Right renal pelvis (tissue), 4 donors: ENCODE data around the gene PRICKLE2. TPM values are rescaled to one million over a fixed set of nuclear protein-coding genes. Genes with fewer than 3 reads are reported as not detected.
A peak's percentile ranks its signal among the peaks of the same experiment; 100 is the strongest.

Source experiments
- DNase-seq, 4 donors: peaks; one replicate each; pipeline ENCODE4 v3.0.0-alpha.2; 2013; ENCODE audit warnings: low read depth in 4 of 4, low spot score in 3 of 4, missing footprints in 1 of 4
- polyA plus RNA-seq, 4 donors: library from polyadenylated mRNA; unstranded; fragments of 120-200 nt; gene quantifications; one replicate each; pipeline ENCODE4 v1.2.1, GENCODE V29; 2013; ENCODE audit not compliant: insufficient read length in 4 of 4

The PRICKLE2 gene
- polyA plus RNA-seq, 4 donors: 17.4 to 20.3 (median 19.8) TPM

DNA sequence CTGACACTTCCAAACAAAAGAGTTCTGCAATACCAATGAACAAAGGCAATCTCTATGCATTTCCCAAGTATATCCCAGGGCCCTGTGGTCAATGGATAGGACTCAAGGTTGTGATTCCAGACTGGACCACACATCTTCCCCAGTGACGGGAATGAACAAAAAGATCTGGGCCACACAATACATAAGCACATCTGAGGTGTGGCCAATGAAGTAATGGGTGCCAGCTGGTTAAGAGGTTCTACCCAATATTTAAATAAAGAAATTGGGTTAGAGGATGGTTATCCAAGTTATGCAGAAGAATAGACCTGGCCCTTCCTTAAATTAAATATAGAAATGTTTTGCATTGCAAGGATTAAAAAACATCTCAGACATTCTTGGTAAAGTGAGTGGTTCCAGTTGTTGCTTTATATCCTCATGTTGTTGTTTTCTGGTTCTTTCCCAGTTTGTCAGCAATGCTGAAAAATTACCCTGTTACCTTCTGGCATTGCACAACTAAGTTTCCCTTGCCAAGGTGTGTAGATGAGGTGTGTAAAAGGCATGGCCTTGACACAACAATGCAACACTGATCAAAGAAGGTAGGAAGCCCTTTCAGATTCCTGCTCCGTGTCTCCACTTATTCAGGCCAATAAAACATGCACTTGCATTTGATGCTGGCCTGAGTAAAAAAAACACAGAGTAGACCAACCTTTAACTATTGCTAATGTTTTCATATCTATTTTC lies 86.5 kb downstream of the PRICKLE2 start:
- DNase-seq: no peak

DNA sequence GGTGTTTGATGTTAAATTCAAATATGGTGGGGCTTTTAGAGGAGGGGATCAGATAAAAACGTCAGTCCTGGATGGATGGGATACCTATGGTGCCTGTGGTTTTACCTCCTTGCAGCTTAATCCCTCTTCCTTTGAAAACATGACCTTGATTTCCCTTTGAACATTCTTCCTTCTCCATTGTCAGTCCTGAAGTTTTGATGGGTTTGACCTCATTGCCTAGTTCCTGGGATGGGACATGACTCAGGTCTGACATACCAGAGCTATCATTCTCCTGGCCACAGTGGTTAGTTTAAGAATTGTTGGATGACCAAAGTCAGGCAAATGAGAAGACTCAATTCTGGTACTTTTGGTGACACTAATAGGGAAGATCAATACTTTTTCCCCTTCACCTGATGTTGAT lies 87.2 kb downstream of the PRICKLE2 start:
- no peak for DNase-seq

DNA sequence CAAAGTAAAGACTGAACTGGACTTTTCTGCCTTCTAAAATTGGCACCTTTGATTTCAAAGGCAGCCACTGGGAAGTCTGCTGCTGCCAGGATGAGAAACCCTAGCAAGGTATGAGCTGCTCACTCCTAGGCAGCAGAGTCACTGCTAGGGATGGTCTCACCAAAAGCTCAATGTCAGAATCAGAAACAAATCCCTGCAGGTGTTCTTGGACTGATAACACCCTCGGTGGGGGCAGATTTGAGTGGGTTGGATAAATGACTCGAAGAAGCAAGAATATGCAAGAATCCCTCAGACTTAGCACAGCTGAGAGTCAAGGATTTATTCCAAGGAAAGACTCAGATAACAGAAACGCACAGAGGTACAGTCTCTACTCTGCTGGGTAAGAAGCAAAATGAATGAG lies 90.4 kb downstream of the PRICKLE2 start:
- DNase-seq: no peak

DNA sequence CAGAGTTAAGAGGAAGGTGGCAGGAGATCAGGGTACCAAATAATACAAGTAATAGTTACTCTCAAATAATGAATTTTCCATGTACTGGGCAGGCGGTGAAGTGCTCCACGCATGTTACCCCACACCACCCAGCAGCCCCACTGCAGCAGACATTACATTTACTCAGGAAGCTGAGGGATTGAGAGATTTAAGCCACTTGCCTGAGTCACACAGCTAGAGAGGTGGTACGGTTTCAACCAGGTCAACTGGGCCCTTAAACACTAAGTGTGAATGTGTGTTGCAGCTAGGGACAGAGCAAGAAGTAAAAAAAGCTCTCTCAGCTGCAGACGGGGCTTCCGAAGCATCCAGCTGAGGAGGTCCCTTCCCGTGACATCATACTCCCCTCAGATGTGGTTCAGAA lies 91.3 kb downstream of the PRICKLE2 start:
- DNase-seq: no peak

DNA sequence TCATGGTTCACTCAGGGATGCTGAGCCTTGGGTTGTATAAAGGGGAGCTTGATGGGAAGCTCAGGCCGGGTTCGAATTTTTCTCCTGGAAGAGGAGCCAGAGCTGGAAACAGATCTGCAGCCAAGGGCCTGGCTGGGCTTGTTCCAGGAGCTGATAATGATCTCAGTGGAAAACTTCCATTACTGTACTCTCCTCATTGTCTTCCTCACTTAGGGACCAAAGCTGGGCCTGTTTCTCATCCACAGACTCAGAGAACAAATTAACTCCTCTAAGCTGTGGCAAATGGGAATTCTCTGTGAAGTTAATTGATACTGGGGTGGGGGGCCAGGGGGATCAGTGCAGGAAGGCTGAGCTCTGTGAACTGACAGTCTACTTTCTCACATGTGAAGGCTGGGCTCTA lies 92.0 kb downstream of the PRICKLE2 start:
- DNase-seq: no peak

DNA sequence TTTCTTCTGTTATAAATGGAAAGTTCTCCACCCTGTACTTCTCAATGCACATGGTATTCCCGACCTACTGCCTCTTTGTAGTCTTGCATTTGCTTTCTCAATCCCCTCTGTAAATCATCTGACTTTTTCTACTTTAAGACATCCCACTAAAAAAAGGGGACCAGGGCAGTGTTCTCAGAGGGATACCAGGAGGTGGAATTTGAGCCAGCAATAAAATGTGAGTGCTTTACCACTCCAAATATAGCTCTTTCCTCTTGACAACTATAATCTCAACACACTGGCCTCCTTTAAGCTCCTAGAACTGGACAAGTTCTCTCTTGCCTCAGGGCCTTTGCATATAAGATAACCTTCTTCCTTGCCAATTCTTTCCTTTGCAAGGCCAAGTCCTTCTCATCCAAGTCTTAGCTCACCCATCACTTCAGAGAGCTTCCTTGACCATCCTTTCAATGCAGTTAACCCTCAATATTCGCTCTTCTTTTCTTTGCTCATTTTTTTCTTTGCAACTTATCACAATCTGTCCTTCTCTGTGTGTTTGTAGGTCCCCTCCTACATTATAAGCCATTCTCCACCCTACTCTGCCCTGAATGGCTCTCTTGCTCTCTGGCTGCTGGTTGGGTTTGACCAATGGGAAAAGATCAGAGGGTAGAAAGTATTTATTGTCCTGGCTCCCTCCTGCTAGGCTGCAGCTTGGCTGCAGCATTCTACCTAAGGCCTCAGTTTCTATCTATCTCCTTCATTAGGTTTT lies 93.4 kb downstream of the PRICKLE2 start:
- no peak for DNase-seq

DNA sequence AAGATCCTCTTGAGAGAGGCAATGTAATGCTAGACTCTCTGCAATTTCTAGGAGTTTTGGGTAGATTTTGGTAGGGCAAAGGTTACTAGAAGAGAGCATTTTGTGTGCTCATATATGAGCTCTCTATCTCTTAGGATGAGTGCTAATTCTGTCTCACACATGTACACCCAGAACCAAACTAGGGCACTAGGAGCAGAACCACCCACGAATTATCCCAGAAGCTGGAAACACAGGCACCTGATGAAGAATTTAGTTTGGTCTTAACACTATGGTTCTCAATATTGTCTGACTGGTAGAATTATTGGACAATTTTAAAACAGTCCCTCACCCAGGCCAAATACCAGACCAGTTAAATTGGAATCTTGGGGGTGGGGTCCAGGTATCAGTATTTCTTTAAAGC lies 94.8 kb downstream of the PRICKLE2 start:
- no peak for DNase-seq

DNA sequence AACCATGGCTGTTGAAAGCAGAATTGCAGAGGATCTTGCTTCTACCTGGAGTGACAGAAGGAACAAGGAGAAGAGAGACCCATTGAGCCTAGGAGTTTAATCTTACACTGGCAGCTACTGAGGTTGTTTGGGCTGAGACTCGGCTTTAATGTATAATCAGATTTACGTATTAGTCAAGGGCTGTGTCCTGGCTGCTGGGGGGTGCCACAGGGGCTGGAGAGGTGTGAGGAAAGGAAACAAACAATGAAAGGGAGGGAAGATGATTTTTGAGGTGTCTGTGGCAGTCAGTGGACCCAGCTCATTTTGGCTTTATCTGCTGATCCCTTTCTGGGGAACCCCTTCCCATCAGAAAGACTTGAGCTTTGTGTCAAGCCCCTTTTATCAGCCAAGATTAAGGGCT lies 95.7 kb downstream of the PRICKLE2 start:
- DNase-seq: no peak

DNA sequence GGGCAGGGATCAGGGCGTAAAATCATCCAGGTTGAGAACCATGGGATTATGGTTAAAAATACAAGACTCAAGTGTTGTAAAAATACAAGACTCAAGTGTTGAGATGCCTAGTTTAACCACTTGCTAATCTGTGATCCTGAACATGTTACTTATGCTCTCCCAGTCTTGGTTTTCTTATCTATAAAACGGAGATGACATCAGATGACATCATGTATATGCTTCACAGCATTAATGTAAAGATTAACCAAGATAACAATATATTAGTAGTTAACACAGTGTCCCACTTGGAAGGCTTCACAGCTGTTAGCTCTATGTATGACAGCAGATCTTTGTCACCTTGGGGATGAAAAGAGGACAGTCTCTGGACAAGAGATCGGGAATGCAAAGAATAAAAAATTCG lies 96.2 kb downstream of the PRICKLE2 start:
- no peak for DNase-seq

DNA sequence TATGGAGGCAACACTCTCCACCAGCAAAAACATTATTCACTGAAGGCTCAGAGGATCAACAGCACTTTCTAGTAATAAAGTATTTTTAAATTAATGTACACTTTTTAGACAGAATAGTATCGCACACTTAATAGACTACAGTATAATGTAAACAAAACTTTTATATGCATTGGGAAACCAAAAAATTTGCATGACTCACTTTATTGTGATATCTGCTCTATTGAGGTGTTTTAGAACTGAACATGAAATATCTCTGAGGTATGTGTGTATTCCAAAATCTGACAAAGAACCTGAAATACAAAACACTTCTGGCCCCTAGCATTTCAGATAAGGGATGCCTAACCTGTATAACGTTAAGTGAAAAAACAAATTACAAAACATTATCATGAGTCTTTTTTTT lies 99.7 kb downstream of the PRICKLE2 start:
- DNase-seq: no peak

DNA sequence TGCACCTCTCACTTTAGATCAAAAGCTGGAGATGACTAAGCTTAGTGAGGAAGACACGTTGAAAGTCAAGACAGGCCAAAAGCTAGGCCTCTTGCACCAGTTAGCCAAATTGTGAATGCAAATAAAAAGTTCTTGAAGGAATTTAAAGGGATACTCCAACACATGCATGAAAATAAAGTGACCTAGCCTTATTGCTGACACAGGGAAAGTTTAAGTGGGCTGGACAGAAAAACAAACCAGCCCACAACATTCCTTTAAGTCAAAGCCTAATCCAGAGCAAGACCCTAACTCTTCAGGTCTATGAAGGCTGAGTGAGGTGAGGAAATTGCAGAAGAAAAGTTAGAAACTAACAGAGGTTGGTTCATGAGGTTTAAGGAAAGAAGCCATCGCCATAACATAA lies 101.3 kb downstream of the PRICKLE2 start:
- no peak for DNase-seq

DNA sequence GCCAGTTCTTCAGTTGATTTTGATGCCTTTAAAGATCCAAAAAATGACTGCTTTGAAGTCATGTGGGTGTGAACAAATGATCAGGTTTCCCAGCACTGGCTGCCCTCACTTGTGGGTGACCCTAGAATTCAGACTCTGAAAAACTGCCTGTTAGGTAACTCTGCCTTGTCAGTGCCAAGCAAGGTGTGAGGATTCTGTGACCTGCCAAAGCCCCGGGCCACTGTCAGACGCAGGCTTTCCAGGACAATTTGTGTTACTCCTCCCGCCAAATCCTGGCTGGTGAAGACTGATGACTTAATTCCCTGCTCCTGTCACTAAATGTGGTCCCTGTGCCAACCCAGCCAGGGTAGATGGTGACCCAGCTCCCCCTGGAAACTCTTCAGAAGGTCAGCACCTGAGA lies 102.8 kb downstream of the PRICKLE2 start:
- DNase-seq: no peak

DNA sequence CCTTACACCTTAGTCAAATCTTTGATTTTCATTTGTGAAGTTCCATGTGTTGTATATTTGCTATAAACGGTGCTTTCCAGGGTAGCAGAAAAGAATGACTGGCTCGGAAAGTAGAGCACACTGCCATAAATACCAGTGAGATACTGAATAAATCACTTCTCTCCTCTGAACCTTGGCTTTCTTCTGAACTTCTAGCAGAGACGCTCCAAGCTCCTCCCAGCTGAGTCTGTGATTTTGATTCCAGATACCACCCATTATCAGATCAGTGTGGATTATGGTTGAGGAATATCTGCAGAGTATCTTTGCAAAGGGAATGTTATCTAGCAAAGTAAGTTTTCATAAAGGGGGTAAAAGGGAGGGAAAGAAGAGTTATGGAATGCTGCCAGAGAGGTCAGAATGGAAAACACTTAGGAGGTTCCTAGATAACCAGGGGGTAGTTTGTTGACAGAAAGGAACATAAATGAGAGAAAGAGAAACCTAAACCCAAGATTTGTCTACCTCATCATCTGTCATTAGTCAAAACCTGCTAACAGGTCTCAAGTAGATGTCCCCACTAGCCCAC lies 103.4 kb downstream of the PRICKLE2 start:
- no peak for DNase-seq

DNA sequence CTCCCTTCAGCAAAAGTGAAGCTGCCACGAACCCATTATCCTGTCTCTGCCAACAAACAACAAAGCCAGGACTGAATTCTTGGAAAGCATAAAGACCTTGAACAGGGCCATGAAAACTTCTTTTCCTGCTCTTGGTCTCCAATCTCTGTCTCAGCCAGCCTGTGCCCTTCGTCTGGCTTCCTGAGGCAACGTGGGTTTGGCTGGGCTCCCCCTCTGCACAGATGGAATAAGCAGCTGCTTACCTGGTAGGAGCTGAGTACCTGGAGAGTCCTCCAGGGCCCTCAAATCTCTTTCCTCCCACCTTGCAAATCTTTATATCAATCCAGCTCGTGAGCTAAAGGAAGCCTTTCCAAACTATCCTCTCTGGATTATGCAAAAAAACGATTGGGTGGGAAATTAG lies 104.4 kb downstream of the PRICKLE2 start:
- DNase-seq: no peak

DNA sequence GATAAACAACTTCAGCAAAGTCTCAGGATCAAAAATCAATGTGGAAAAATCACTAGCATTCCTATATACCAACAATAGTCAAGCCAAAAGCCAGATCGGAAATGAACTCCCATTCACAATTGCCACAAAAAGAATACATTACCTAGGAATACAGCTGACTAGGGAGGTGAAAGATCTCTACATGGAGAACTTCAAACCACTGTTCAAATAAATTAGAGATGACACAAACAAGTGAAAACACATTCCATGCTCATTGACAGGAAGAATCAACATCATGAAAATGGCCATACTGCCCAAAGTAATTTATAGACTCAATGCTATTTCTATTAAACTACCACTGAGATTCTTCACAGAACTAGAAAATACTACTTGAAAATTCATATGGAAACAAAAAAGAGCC lies 107.8 kb downstream of the PRICKLE2 start:
- DNase-seq: no peak

DNA sequence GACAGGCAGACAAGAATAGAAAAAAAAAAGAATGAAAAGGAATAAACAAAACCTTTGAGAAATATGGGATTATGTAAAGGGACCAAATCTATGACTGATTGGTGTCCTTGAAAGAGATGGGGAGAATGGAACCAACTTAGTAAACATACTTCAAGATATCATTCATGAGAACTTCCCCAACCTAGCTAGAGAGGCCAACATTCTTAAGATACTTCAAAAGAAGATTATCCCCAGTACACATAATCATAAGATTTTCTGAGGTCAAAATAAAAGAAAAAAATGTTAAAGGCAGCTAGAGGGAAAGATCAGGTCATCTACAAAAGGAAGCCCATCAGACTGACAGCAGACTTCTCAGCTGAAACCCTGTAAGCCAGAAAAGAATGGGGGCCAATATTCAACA lies 110.6 kb downstream of the PRICKLE2 start:
- DNase-seq: no peak

DNA sequence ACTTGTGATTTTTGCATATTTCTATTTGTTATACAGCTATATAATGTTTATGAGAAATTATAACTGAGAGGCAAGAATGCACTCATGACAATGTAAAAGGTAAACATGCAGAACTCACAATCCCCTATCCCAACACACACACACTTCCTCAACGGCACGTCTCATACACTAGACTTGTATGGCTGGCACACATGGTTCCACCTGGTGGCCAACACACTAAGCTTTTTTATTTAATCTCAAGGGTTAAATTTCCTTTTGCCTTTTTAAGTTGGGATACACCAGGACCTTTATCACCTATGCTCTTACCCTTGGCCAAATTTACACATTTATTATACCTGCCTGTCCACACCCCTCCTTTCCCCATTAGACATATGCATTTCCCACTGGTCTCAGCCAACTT lies 113.4 kb downstream of the PRICKLE2 start:
- no peak for DNase-seq

DNA sequence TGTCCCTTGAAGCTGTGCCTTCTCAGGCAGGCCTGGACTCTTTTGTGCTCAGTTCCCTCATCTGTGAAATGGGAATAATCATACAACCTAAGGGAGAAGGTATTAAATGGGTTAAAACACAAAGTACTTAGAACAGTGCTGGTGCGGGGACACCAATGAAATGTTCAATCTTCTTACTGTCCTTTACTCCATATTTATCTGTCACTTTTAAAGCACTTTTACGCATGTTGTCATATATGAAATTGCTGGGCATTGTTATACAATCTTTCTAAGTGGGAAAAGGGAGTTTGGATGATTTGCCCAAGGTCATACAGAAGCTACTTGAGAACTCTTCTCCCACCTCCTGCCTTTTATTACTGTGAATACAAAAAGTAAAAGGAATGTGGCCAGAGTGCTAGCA lies 114.2 kb downstream of the PRICKLE2 start:
- no peak for DNase-seq

DNA sequence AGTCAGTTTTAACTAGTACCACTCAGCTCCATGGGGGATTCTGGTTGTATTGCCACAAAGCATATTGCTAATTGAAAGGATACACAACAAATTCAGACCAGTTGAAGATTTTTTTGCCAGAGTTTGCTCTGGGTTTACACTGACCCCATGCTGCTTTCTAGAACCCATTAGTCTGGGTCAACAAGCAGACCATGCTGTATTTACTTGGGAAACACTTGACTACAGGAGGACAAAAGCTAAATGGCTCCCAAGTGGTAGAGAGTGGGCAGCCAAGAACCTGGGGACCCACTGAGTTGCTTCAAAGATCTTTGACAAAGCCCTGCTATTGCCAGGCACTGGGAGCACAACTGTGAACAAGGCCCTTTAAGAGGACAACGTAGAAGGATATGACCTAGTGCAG lies 115.2 kb downstream of the PRICKLE2 start:
- DNase-seq: no peak

DNA sequence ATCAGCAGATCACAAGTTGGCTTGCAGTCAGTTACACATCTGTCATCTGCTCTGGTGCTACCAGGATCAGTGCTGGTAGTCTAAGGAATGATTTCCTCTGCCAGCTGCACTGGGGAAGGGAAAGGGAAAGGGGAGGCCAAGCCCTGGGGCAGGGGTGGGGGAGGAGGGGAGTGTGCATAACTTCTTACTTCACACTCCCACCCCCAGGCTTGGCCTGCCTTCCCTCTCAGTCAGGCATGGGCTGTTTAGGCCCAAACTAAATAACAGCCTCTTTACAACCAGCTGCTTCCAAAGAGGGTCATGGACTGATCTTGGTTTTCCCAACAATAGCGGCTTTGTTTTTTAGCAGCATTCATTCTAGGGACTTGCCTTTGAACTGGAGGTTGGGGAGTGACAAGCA lies 115.8 kb downstream of the PRICKLE2 start:
- peak in 2 of 4 donors; percentile 22 to 44 for DNase-seq

DNA sequence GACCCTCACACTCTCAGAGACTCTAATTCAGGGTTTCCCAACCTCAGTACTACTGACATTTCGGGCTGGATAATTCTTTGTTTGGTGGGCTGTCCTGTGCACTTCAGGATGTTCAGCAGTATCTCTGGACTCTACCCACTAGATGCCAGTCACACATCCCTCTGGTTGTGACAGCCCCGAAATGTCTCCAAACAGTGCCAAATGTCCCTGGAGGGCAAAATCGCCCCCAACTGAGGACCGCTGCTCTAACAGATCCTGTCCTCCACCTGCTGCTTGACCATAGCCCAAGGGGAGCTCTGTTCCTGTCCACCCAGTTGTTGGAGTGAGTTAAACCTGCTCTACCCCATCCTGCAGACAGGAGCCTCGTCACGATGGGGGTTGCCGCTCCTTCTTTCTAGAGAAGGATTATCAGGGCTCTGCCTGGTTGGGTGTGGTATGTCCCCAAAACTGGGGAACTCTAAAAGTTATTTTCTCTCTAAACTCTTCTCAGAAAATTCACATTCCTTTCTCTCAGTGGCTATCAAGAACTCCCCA lies 116.4 kb downstream of the PRICKLE2 start:
- no peak for DNase-seq

DNA sequence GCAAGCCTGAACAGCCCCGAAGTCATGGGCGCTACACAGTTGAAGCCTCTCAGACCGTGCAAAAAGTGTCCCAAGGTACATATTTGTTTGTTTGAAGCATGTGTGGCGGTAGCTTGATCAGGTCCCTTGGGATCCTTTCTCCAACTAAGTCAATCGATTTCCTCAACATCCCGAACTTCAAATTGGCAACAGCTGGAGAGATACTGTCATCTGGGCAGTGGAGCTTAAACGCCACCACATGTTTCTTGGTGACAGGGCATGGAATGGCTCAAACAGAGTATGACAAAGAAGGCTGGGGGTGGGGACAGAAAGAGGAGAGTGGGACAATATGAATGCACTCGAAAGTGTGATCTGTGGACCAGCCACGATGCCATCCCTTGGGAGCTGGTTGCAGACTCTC lies 117.0 kb downstream of the PRICKLE2 start:
- DNase-seq: no peak
